Measurements from ENCODE around the gene ZNF814. TPM values are rescaled to one million over a fixed set of nuclear protein-coding genes. Genes with fewer than 3 reads are reported as not detected.

The ZNF814 gene
- total RNA-seq (2022; extraction: Qiagen RNA extraction) = 1.2 to 3.1 TPM (median 2.4 TPM) in 5 replicates

GRCh38 chr19:57888560-57889231 lies at the start of gene ZNF814:
TSS of gene ZNF814 (minus strand) at chr19:57889037. CDS start at chr19:57888802, 235 bp downstream.

GRCh38 chr19:57934820-57935665 lies 46.2 kb upstream of the ZNF814 start, which contains the start of gene ZNF418:
TSS of gene ZNF418 (minus strand) at chr19:57935402. CDS start at chr19:57933822, 1,580 bp downstream.

DNA sequence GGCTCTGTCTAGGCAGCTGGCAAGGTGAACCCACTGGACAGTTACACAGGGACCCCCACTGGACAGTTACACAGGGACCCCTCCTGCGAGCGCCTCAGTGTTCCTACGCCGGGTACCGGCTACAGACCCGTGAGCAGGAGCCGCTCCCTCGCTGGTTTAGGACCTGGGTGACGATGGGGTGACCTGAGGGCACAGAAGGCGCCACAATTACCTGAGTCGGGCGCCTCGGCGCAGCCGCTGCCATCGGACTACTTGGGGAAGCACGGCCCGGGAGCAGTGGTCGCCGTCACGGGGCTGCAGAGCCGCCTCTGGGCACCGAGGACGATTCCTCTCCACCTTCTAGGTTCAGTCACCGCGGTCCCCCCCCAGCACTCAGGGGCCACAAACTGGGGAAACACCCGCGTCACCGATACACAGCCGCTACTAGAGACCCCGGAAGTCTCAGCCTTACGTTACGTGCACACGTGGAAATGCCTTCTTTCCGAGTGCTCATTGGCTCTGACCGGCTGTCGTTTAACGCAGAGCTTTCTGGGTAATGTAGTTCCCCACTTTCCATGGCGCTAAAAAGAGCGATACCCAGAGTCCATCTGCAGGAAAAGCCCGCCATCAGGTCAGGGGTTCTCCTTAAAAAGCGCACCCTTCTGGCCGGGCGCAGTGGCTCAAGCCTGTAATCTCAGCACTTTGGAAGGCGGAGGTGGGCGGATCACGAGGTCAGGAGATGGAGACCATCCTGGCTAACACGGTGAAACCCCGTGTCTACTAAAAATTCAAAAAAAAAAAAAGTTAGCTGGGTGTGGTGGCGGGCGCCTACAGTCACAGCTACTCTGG lies 27.5 kb upstream of the ZNF814 start, which contains the start of gene ZNF417:
TSS of gene ZNF417 (minus strand) at position 425 of the 828 bp plus-strand sequence. CDS start at position 244, 181 bp downstream.

GRCh38 chr19:57849666-57850473 lies 39.0 kb downstream of the ZNF814 start, which contains the start of gene ZNF587:
TSS of gene ZNF587 (plus strand) at chr19:57849859. CDS start at chr19:57850039, 180 bp downstream.

GRCh38 chr19:57830071-57830602 lies 58.7 kb downstream of the ZNF814 start, which contains the start of gene ZNF587B:
TSS of gene ZNF587B (plus strand) at chr19:57830299. CDS start at chr19:57830529, 230 bp downstream.

DNA sequence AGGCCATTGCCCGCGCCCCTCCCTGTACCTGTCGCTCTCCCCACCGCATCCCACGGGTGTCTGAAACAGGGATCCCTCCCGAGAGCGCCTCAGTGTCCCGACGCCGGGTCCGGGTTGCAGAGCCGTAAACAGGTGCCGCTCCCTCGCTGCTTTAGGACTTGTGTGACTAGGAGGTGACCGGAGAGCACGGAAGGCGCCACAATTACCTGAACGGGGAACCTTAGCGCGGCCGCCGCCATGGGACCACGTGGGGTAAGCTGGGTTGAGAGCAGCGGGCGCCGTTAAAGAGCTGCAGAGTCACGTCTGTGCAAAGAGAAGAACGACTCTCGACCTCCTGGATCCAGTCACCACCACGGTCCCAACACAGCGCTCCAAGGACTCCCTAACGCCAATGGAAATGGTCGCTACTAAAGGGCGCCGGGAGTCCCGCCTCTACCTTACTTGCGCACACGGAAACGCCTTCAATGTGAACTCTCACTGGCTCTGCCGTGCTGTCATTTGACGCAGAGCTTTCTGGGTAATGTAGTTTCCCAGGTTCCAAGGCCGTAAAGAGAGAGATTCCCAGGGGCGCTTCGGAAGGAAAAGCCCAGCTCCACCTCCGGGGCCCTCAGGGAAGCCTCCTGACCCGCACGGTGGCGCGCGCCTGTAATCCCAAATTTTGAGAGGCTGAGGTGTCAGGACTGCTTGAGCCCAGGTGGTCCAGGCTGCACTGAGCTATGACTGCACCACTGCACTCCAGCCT lies 74.2 kb downstream of the ZNF814 start, which contains the start of gene ZNF552:
TSS of gene ZNF552 (minus strand) at position 409 of the 742 bp plus-strand sequence. CDS start at position 239, 170 bp downstream.

Other genes with a start within 250 kb of the ZNF814 start
- not detected in 5 replicates for gene ZSCAN4, start 220.1 kb downstream of the ZNF814 start, total RNA-seq (2022; extraction: Qiagen RNA extraction)
- gene ZNF551, start 207.1 kb downstream of the ZNF814 start, total RNA-seq (2022; extraction: Qiagen RNA extraction) = 4.4 to 6.7 TPM (median 5.3 TPM) in 5 replicates
- gene ZNF154, start 179.8 kb downstream of the ZNF814 start, total RNA-seq (2022; extraction: Qiagen RNA extraction) = not detected in 5 replicates
- gene ZNF671, start 161.4 kb downstream of the ZNF814 start, total RNA-seq (2022; extraction: Qiagen RNA extraction) = 0.83 to 1.2 TPM (median 1.1 TPM) in 5 replicates
- 4.0 to 6.8 TPM (median 5.0 TPM) in 5 replicates for gene ZNF776, start 142.2 kb downstream of the ZNF814 start, total RNA-seq (2022; extraction: Qiagen RNA extraction)
- 5.4 to 7.2 TPM (median 6.4 TPM) in 5 replicates for gene ZNF586, start 119.4 kb downstream of the ZNF814 start, total RNA-seq (2022; extraction: Qiagen RNA extraction)
- gene ZNF552, start 74.1 kb downstream of the ZNF814 start, total RNA-seq (2022; extraction: Qiagen RNA extraction) = 4.8 to 6.0 TPM (median 5.3 TPM) in 5 replicates
- 7.4 to 8.8 TPM (median 7.7 TPM) in 5 replicates for gene ZNF587B, start 58.7 kb downstream of the ZNF814 start, total RNA-seq (2022; extraction: Qiagen RNA extraction)
- 4.5 to 8.3 TPM (median 6.6 TPM) in 5 replicates for gene ZNF587, start 39.2 kb downstream of the ZNF814 start, total RNA-seq (2022; extraction: Qiagen RNA extraction)
- 2.6 to 4.1 TPM (median 3.2 TPM) in 5 replicates for gene ZNF417, start 27.6 kb upstream of the ZNF814 start, total RNA-seq (2022; extraction: Qiagen RNA extraction)
- 0.52 to 1.7 TPM (median 1.1 TPM) in 5 replicates for gene ZNF418, start 46.4 kb upstream of the ZNF814 start, total RNA-seq (2022; extraction: Qiagen RNA extraction)
- 0.85 to 1.4 TPM (median 1.1 TPM) in 5 replicates for gene ZNF256, start 58.7 kb upstream of the ZNF814 start, total RNA-seq (2022; extraction: Qiagen RNA extraction)
- gene C19orf18, start 85.5 kb upstream of the ZNF814 start, total RNA-seq (2022; extraction: Qiagen RNA extraction) = not detected in 5 replicates
- 1.5 to 3.0 TPM (median 2.2 TPM) in 5 replicates for gene ZNF606, start 113.8 kb upstream of the ZNF814 start, total RNA-seq (2022; extraction: Qiagen RNA extraction)
- not detected in 5 replicates for gene ZSCAN1, start 145.0 kb upstream of the ZNF814 start, total RNA-seq (2022; extraction: Qiagen RNA extraction)
- gene ZNF135, start 170.2 kb upstream of the ZNF814 start, total RNA-seq (2022; extraction: Qiagen RNA extraction) = not detected in 5 replicates
- gene ZSCAN18, start 209.2 kb upstream of the ZNF814 start, total RNA-seq (2022; extraction: Qiagen RNA extraction) = 2.2 to 5.8 TPM (median 2.4 TPM) in 5 replicates